Body of pancreas (tissue), 4 donors: ENCODE data around the gene RAMAC.

ENCODE experiments used
- POLR2A ChIP-seq, 3 donors: fragments of 450-650 bp; IDR thresholded peaks; one replicate each; pipeline ENCODE4 v1.6.1; 2016; ENCODE audit warnings: antibody characterized with exemption in 3 of 3, mild to moderate bottlenecking in 2 of 3
- TF ChIP-seq, protein P1 (sequence below), 7 experiments: fragments of 450-650 bp in 4 of 7; fragments of 200-600 bp in 3 of 7; sonication (generic) in 3 of 7; IDR thresholded peaks; one replicate each; pipeline ENCODE4 v1.5.1; 2016 to 2019; ENCODE audit warnings: antibody characterized with exemption in 7 of 7

DNA sequence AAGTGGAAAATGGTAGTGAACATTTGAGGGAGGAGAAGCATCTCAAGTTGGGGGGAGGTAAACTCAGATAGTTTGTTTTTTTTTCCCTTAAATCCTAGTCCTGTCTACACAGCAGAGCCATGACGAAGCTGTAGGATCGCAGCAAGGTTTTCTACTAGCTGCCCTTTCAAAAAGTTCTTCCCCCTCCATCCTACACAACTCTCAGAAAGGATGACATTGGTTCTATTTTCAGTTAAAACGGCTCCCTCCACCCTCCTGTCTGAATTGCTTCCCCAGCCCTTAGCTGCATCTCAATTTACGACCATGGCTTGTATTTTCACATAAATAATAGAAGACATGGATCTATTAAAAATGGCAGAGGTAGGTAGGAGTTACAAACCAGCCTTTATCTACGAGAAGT, 35.7 kb upstream of the RAMAC start:
- TF ChIP-seq, protein P1, sequence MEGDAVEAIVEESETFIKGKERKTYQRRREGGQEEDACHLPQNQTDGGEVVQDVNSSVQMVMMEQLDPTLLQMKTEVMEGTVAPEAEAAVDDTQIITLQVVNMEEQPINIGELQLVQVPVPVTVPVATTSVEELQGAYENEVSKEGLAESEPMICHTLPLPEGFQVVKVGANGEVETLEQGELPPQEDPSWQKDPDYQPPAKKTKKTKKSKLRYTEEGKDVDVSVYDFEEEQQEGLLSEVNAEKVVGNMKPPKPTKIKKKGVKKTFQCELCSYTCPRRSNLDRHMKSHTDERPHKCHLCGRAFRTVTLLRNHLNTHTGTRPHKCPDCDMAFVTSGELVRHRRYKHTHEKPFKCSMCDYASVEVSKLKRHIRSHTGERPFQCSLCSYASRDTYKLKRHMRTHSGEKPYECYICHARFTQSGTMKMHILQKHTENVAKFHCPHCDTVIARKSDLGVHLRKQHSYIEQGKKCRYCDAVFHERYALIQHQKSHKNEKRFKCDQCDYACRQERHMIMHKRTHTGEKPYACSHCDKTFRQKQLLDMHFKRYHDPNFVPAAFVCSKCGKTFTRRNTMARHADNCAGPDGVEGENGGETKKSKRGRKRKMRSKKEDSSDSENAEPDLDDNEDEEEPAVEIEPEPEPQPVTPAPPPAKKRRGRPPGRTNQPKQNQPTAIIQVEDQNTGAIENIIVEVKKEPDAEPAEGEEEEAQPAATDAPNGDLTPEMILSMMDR (IDR thresholded peaks at IDR 0.05): no peak
- TF ChIP-seq POLR2A (IDR thresholded peaks at IDR 0.05): no peak
